HEK293T (cell line): ENCODE results near the gene PPP1CA.

Experiments used
- CTCF ChIA-PET: fragments of 350-600 bp; formaldehyde crosslinking; extraction: SDS; loops from one replicate; lab custom pipeline; 2021; ENCODE audit warnings: antibody characterized with exemption, inconsistent platforms; lab: Yijun Ruan, JAX
- POLR2A ChIA-PET: fragments of 350-600 bp; formaldehyde crosslinking; extraction: SDS; loops from one replicate; lab custom pipeline; 2020; ENCODE audit warnings: antibody characterized with exemption, inconsistent platforms; lab: Yijun Ruan, JAX
- DNase-seq: peaks from one replicate; pipeline ENCODE4 v3.0.0; 2012; ENCODE audit warnings: mixed read lengths; ENCODE audit errors: extremely low spot score
- ARNT ChIP-seq: fragments of 450-650 bp; IDR thresholded peaks from 2 replicates; pipeline ENCODE4 v1.6.1; 2017; ENCODE audit warnings: mild to moderate bottlenecking
- BHLHE40 ChIP-seq: fragments of 450-650 bp; IDR thresholded peaks from 2 replicates; pipeline ENCODE4 v1.6.1; 2016; ENCODE audit warnings: mild to moderate bottlenecking, moderate library complexity, borderline replicate concordance
- CTBP1 ChIP-seq: fragments of 450-650 bp; IDR thresholded peaks from 2 replicates; pipeline ENCODE4 v1.6.1; 2016; ENCODE audit warnings: borderline replicate concordance
- ELF4 ChIP-seq: fragments of 450-650 bp; IDR thresholded peaks from 2 replicates; pipeline ENCODE4 v1.6.1; 2017; ENCODE audit warnings: antibody characterized with exemption
- FOXA1 ChIP-seq: fragments of 450-650 bp; IDR thresholded peaks from 2 replicates; pipeline ENCODE4 v1.6.1; 2016; ENCODE audit warnings: mild to moderate bottlenecking
- FOXK2 ChIP-seq: fragments of 450-650 bp; IDR thresholded peaks from 2 replicates; pipeline ENCODE4 v1.6.1; 2016; ENCODE audit warnings: mild to moderate bottlenecking
- FOXM1 ChIP-seq: fragments of 450-650 bp; IDR thresholded peaks from 2 replicates; pipeline ENCODE4 v1.6.1; 2017; ENCODE audit warnings: mild to moderate bottlenecking, borderline replicate concordance
- HDGF ChIP-seq: fragments of 450-650 bp; IDR thresholded peaks from 2 replicates; pipeline ENCODE4 v1.6.1; 2017; ENCODE audit warnings: antibody characterized with exemption, borderline replicate concordance
- L3MBTL2 ChIP-seq: fragments of 450-650 bp; conservative IDR thresholded peaks from 2 replicates; pipeline ENCODE4 v1.6.1; 2016; ENCODE audit warnings: mild to moderate bottlenecking
- LEF1 ChIP-seq: fragments of 450-650 bp; IDR thresholded peaks from 2 replicates; pipeline ENCODE4 v1.6.1; 2017; ENCODE audit warnings: mild to moderate bottlenecking, borderline replicate concordance
- NFRKB ChIP-seq: fragments of 450-650 bp; IDR thresholded peaks from 2 replicates; pipeline ENCODE4 v1.6.1; 2016; ENCODE audit warnings: mild to moderate bottlenecking, moderate library complexity
- PKNOX1 ChIP-seq: fragments of 450-650 bp; IDR thresholded peaks from 2 replicates; pipeline ENCODE4 v1.6.1; 2016
- SP1 ChIP-seq: fragments of 450-650 bp; IDR thresholded peaks from 2 replicates; pipeline ENCODE4 v1.6.1; 2017
- SUZ12 ChIP-seq: fragments of 450-650 bp; IDR thresholded peaks from 2 replicates; pipeline ENCODE4 v1.6.1; 2016; ENCODE audit warnings: mild to moderate bottlenecking
- TARDBP ChIP-seq: fragments of 450-650 bp; IDR thresholded peaks from 2 replicates; pipeline ENCODE4 v1.6.1; 2016
- ZNF384 ChIP-seq: fragments of 450-650 bp; IDR thresholded peaks from 2 replicates; pipeline ENCODE4 v1.6.1; 2016

PPP1CA gene

GRCh38 chr11:67391304-67392182, 10.1 kb downstream of the PPP1CA start, which contains the start of gene RAD9A:
TSS of gene RAD9A (plus strand) at chr11:67391986. CDS start at chr11:67392045, 59 bp downstream.
- peak; percentile 97 for DNase-seq
- ChIA-PET POLR2A (interaction anchor here (0.6 to 2.7 kb wide), 22 partner anchors 9 to 127 kb away, joined by 3 to 50 read pairs (median 4); partner anchors contain the start of genes AIP, PITPNM1, PPP1CA and RPS6KB2), CTCF (interaction anchor here (0.9 to 2.0 kb wide), 3 partner anchors 9 to 10 kb away, joined by 4 to 8 read pairs (median 7); partner anchors contain the start of gene PPP1CA)
- TF ChIP-seq BHLHE40 = no peak
- no peak for TF ChIP-seq ARNT
- no peak for TF ChIP-seq ZNF384
- no peak for TF ChIP-seq CTBP1
- TF ChIP-seq FOXM1 = no peak; the same call in 1 of the 2 replicates
- TF ChIP-seq SUZ12 = no peak
- no peak for TF ChIP-seq PKNOX1
- TF ChIP-seq LEF1 = peak; percentile 61; the same call in 1 of the 2 replicates
- TF ChIP-seq SP1 = no peak
- no peak for TF ChIP-seq NFRKB
- TF ChIP-seq L3MBTL2 = peak; percentile 98
- TF ChIP-seq HDGF = no peak

GRCh38 chr11:67390947-67391303, 10.7 kb downstream of the PPP1CA start:
- DNase-seq = no peak
- ChIA-PET POLR2A (interaction anchor here (1.3 to 2.7 kb wide), 6 partner anchors 9 to 53 kb away, joined by 3 to 50 read pairs (median 8); partner anchors contain the start of genes PPP1CA and RPS6KB2), CTCF (interaction anchor here (2.0 kb wide), 1 partner anchor 8 kb away, joined by 8 read pairs; no protein-coding TSS in a partner anchor)
- TF ChIP-seq TARDBP = no peak
- TF ChIP-seq NFRKB = no peak
- no peak for TF ChIP-seq LEF1
- no peak for TF ChIP-seq FOXK2
- no peak for TF ChIP-seq ARNT
- no peak for TF ChIP-seq L3MBTL2
- no peak for TF ChIP-seq HDGF
- TF ChIP-seq ELF4 = no peak
- TF ChIP-seq FOXA1 = no peak
- no peak for TF ChIP-seq FOXM1
- TF ChIP-seq SUZ12 = no peak

- TF ChIP-seq NFRKB = no peak
- no peak for TF ChIP-seq CTBP1
- TF ChIP-seq FOXM1 = no peak
- TF ChIP-seq HDGF = no peak
- peak; percentile 65 for DNase-seq
- ChIA-PET CTCF (interaction anchor here (0.6 to 1.3 kb wide), 4 partner anchors 12 to 32 kb away, joined by 3 to 5 read pairs (median 4); no protein-coding TSS in a partner anchor), POLR2A (interaction anchor here (0.6 to 1.6 kb wide), 3 partner anchors 8 to 20 kb away, joined by 3 read pairs; partner anchors contain the start of gene PPP1CA)
Observed at GRCh38 chr11:67389477-67389876, 12.2 kb downstream of the PPP1CA start.

GRCh38 chr11:67387518-67387917, 14.1 kb downstream of the PPP1CA start:
- TF ChIP-seq TARDBP (no peak), HDGF (no peak), ZNF384 (no peak), CTBP1 (no peak), LEF1 (no peak), FOXK2 (no peak), L3MBTL2 (no peak), FOXM1 (no peak), SP1 (no peak), SUZ12 (no peak), ELF4 (no peak), BHLHE40 (no peak), PKNOX1 (no peak), ARNT (no peak), NFRKB (no peak), FOXA1 (no peak)
- POLR2A ChIA-PET = interaction anchor here (1.2 kb wide), 1 partner anchor 35 kb away, joined by 4 read pairs; the partner anchor contains the start of gene POLD4
- DNase-seq = no peak
- CTCF ChIA-PET = interaction anchor here (12.7 kb wide), 1 partner anchor 33 kb away, joined by 182 read pairs; the partner anchor contains the start of gene POLD4

GRCh38 chr11:67387069-67387468, 14.6 kb downstream of the PPP1CA start:
- no peak for DNase-seq
- POLR2A ChIA-PET = interaction anchor here (1.1 to 1.2 kb wide), 2 partner anchors 15 to 34 kb away, joined by 3 to 4 read pairs; partner anchors contain the start of genes POLD4 and PPP1CA
- CTCF ChIA-PET = interaction anchor here (12.7 kb wide), 1 partner anchor 33 kb away, joined by 182 read pairs; the partner anchor contains the start of gene POLD4
- TF ChIP-seq HDGF = no peak
- TF ChIP-seq NFRKB = no peak
- TF ChIP-seq LEF1 = no peak
- TF ChIP-seq ELF4 = no peak
- TF ChIP-seq SP1 = no peak
- no peak for TF ChIP-seq BHLHE40
- TF ChIP-seq SUZ12 = no peak
- TF ChIP-seq FOXM1 = no peak
- TF ChIP-seq TARDBP = no peak
- no peak for TF ChIP-seq FOXK2
- no peak for TF ChIP-seq ARNT
- no peak for TF ChIP-seq CTBP1
- no peak for TF ChIP-seq PKNOX1
- no peak for TF ChIP-seq FOXA1
- TF ChIP-seq ZNF384 = no peak
- no peak for TF ChIP-seq L3MBTL2
